ENCODE measurements around the gene ZNF608. TPM values are rescaled to one million over a fixed set of nuclear protein-coding genes. Genes with fewer than 3 reads are reported as not detected.

ZNF608 gene
- total RNA-seq, 1 donor from 2014 or later = 65.6 TPM

- H3K4me3 Mint-ChIP-seq (ENCODE audit: unreplicated experiment) = no peak overlapping the region
- H3K27ac Mint-ChIP-seq (ENCODE audit: unreplicated experiment) = no peak overlapping the region
Measured at GRCh38 chr5:124764585-124764984, 18.1 kb upstream of the ZNF608 start.

DNA sequence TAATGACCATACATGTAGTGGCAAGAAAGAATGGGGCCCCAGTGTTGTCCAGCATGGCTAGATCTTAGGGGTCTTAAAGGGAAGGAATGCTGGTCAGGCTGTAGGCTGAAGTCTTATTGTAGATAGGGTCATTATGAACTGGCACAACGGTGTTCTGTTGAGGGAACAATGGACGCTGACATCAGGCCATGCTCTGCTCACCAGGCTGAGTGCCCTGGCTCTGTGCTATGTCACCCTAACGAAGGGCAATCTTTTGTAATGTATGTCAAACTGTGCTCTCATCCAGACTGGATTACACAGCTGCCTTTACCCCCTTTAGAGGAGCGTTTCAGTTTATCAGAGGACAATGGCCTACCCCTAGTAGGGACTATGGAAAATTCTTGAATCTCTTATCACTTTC, 14.6 kb upstream of the ZNF608 start:
- Mint-ChIP-seq H3K4me3 (ENCODE audit: unreplicated experiment) (no peak overlapping the region), H3K4me1 (ENCODE audit: unreplicated experiment) (peaks cover 5% of the 10 kb centered on the region), H3K27ac (ENCODE audit: unreplicated experiment) (no peak overlapping the region), H3K27me3 (ENCODE audit: unreplicated experiment) (no peaks in the 10 kb centered on the region), H3K9me3 (ENCODE audit: unreplicated experiment) (no peaks in the 10 kb centered on the region), H3K36me3 (ENCODE audit: unreplicated experiment) (no peaks in the 10 kb centered on the region)
- TF ChIP-seq, protein P1, sequence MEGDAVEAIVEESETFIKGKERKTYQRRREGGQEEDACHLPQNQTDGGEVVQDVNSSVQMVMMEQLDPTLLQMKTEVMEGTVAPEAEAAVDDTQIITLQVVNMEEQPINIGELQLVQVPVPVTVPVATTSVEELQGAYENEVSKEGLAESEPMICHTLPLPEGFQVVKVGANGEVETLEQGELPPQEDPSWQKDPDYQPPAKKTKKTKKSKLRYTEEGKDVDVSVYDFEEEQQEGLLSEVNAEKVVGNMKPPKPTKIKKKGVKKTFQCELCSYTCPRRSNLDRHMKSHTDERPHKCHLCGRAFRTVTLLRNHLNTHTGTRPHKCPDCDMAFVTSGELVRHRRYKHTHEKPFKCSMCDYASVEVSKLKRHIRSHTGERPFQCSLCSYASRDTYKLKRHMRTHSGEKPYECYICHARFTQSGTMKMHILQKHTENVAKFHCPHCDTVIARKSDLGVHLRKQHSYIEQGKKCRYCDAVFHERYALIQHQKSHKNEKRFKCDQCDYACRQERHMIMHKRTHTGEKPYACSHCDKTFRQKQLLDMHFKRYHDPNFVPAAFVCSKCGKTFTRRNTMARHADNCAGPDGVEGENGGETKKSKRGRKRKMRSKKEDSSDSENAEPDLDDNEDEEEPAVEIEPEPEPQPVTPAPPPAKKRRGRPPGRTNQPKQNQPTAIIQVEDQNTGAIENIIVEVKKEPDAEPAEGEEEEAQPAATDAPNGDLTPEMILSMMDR (IDR thresholded peaks at IDR 0.05) = no peak
- no peak for DNase-seq (ENCODE audit: extremely low spot score, unreplicated experiment)

More at GRCh38 chr5:124764585-124764984, 18.1 kb upstream of the ZNF608 start:
- DNase-seq (ENCODE audit: extremely low spot score, unreplicated experiment) = no peak
- no peaks in the 10 kb centered on the region for H3K27me3 Mint-ChIP-seq (ENCODE audit: unreplicated experiment)
- H3K4me1 Mint-ChIP-seq (ENCODE audit: unreplicated experiment) = peaks cover 5% of the 10 kb centered on the region
- TF ChIP-seq, protein P1 (IDR thresholded peaks at IDR 0.05) = no peak
- H3K36me3 Mint-ChIP-seq (ENCODE audit: unreplicated experiment) = no peaks in the 10 kb centered on the region
- H3K9me3 Mint-ChIP-seq (ENCODE audit: unreplicated experiment) = no peaks in the 10 kb centered on the region

DNA sequence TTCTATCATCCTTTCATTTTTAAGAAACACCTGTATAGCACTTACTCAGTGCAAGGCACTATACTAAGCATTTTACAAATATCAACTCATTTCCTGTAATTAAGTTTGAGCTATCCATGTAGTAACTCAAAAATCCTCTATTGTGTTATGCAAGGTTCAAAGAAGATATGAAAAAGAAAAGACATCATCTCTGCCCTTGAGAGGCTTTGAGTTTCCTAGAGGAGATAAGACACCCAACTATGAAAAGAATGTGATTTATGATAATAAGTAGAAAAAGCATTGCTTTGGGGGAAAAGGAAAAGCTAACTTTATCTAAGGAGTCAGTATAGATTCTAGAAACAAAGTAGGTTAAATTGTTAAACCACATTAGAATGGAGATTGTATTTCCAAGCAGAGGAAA, 14.2 kb upstream of the ZNF608 start:
- TF ChIP-seq, protein P1 (IDR thresholded peaks at IDR 0.05) = no peak
- DNase-seq (ENCODE audit: extremely low spot score, unreplicated experiment) = no peak
- H3K36me3 Mint-ChIP-seq (ENCODE audit: unreplicated experiment) = no peaks in the 10 kb centered on the region
- no peaks in the 10 kb centered on the region for H3K27me3 Mint-ChIP-seq (ENCODE audit: unreplicated experiment)
- no peak overlapping the region for H3K4me3 Mint-ChIP-seq (ENCODE audit: unreplicated experiment)
- H3K9me3 Mint-ChIP-seq (ENCODE audit: unreplicated experiment) = no peaks in the 10 kb centered on the region
- H3K4me1 Mint-ChIP-seq (ENCODE audit: unreplicated experiment) = peaks cover 7% of the 10 kb centered on the region
- no peak overlapping the region for H3K27ac Mint-ChIP-seq (ENCODE audit: unreplicated experiment)

DNA sequence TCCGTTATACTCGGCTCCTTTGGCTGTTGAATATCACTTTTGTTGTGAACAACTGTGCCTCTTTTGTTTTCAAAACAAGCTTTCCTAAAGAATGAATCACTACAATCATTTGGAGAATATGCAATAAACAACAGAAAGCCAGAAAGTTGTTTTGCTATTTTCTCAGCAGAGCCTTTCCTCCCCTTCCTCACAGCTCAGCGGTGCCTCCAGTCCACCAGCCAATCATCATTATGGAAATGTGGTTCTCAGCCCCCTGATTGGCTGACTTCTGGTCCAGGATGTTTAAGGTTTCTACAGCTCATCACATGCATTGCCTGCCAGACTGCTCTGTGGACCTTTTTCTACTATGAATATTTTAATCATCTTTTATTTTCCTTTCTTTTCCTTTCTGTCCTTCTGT, 9.1 kb upstream of the ZNF608 start:
- no peaks in the 10 kb centered on the region for H3K9me3 Mint-ChIP-seq (ENCODE audit: unreplicated experiment)
- no peak for DNase-seq (ENCODE audit: extremely low spot score, unreplicated experiment)
- no peak overlapping the region for H3K4me3 Mint-ChIP-seq (ENCODE audit: unreplicated experiment)
- H3K27ac Mint-ChIP-seq (ENCODE audit: unreplicated experiment) = no peak overlapping the region
- peaks cover 19% of the 10 kb centered on the region for H3K4me1 Mint-ChIP-seq (ENCODE audit: unreplicated experiment)
- H3K36me3 Mint-ChIP-seq (ENCODE audit: unreplicated experiment) = no peaks in the 10 kb centered on the region
- no peaks in the 10 kb centered on the region for H3K27me3 Mint-ChIP-seq (ENCODE audit: unreplicated experiment)
- TF ChIP-seq, protein P1 (IDR thresholded peaks at IDR 0.05) = no peak

GRCh38 chr5:124755041-124755440, 8.6 kb upstream of the ZNF608 start:
- Mint-ChIP-seq H3K4me3 (ENCODE audit: unreplicated experiment) (no peak overlapping the region), H3K36me3 (ENCODE audit: unreplicated experiment) (no peaks in the 10 kb centered on the region)

More at GRCh38 chr5:124755041-124755440, 8.6 kb upstream of the ZNF608 start:
- peaks cover 24% of the 10 kb centered on the region for H3K4me1 Mint-ChIP-seq (ENCODE audit: unreplicated experiment)
- H3K9me3 Mint-ChIP-seq (ENCODE audit: unreplicated experiment) = no peaks in the 10 kb centered on the region
- TF ChIP-seq, protein P1 (IDR thresholded peaks at IDR 0.05) = no peak
- no peak overlapping the region for H3K27ac Mint-ChIP-seq (ENCODE audit: unreplicated experiment)
- DNase-seq (ENCODE audit: extremely low spot score, unreplicated experiment) = no peak
- H3K27me3 Mint-ChIP-seq (ENCODE audit: unreplicated experiment) = no peaks in the 10 kb centered on the region

Data from osteocyte (in vitro differentiated cells).